H9 (cell line): ENCODE measurements around the gene HEYL. TPM values are rescaled to one million over a fixed set of nuclear protein-coding genes. Genes with fewer than 3 reads are reported as not detected.

Source experiments
- DNase-seq: peaks from one replicate; pipeline ENCODE4 v3.0.0-alpha.2; 2017
- H2AFZ ChIP-seq: one replicate; pipeline ENCODE4 v1.6.1; 2013; ENCODE audit warnings: mild to moderate bottlenecking, low read length, control low read depth, moderate library complexity
- H2AK5ac ChIP-seq: 2 replicates; pipeline ENCODE4 v1.6.1; 2013; ENCODE audit warnings: low read length, control low read depth, mixed read lengths; ENCODE audit not compliant: insufficient read length
- H2BK120ac ChIP-seq: one replicate; pipeline ENCODE4 v1.6.1; 2013; ENCODE audit warnings: low read depth, mild to moderate bottlenecking, low read length, control low read depth, inconsistent platforms; ENCODE audit not compliant: poor library complexity, severe bottlenecking
- H2BK12ac ChIP-seq: 2 replicates; pipeline ENCODE4 v1.6.1; 2013; ENCODE audit warnings: low read length, control low read depth, mixed read lengths, low read depth; ENCODE audit not compliant: insufficient read length
- H2BK15ac ChIP-seq: 2 replicates; pipeline ENCODE4 v1.6.1; 2013; ENCODE audit warnings: low read depth, low read length, control low read depth
- H2BK20ac ChIP-seq: one replicate; pipeline ENCODE4 v1.6.1; 2013; ENCODE audit warnings: low read depth, mild to moderate bottlenecking, low read length, control low read depth, inconsistent platforms; ENCODE audit not compliant: poor library complexity, severe bottlenecking
- H2BK5ac ChIP-seq: 2 replicates; pipeline ENCODE4 v1.6.1; 2013; ENCODE audit warnings: low read length, control low read depth, mixed read lengths; ENCODE audit not compliant: insufficient read length
- H3K14ac ChIP-seq: 2 replicates; pipeline ENCODE4 v1.6.1; 2013; ENCODE audit warnings: low read length, control low read depth; ENCODE audit not compliant: insufficient read depth
- H3K18ac ChIP-seq: 2 replicates; pipeline ENCODE4 v1.6.1; 2013; ENCODE audit warnings: low read depth, mild to moderate bottlenecking, mixed read lengths, low read length, control low read depth; ENCODE audit not compliant: insufficient read length
- H3K23ac ChIP-seq: 2 replicates; pipeline ENCODE4 v1.6.1; 2013; ENCODE audit warnings: low read length, control low read depth, mixed read lengths, low read depth; ENCODE audit not compliant: insufficient read length
- H3K23me2 ChIP-seq: 2 replicates; pipeline ENCODE4 v1.6.1; 2013; ENCODE audit warnings: low read depth, mild to moderate bottlenecking, mixed read lengths, low read length, control low read depth; ENCODE audit not compliant: insufficient read length, poor library complexity, severe bottlenecking
- H3K27ac ChIP-seq: 2 replicates; pipeline ENCODE4 v1.5.1; 2013; ENCODE audit warnings: low read length, control low read depth, mixed read lengths, low read depth; ENCODE audit not compliant: insufficient read length
- H3K27me3 ChIP-seq: 2 replicates; pipeline ENCODE4 v1.6.1; 2013; ENCODE audit warnings: low read length, control low read depth, inconsistent platforms; ENCODE audit not compliant: insufficient read depth
- H3K4ac ChIP-seq: 2 replicates; pipeline ENCODE4 v1.6.1; 2013; ENCODE audit warnings: low read depth, mild to moderate bottlenecking, control low read depth, inconsistent platforms, low read length, moderate library complexity
- H3K4me1 ChIP-seq: 2 replicates; pipeline ENCODE4 v1.6.1; 2013; ENCODE audit warnings: low read length, control low read depth, inconsistent platforms; ENCODE audit not compliant: insufficient read depth
- H3K4me2 ChIP-seq: 2 replicates; pipeline ENCODE4 v1.6.1; 2013; ENCODE audit warnings: low read length, control low read depth, mixed read lengths; ENCODE audit not compliant: insufficient read length, insufficient read depth
- H3K56ac ChIP-seq: 2 replicates; pipeline ENCODE4 v1.6.1; 2013; ENCODE audit warnings: low read depth, mild to moderate bottlenecking, mixed read lengths, low read length, control low read depth; ENCODE audit not compliant: insufficient read length
- H3K79me1 ChIP-seq: 2 replicates; pipeline ENCODE4 v1.6.1; 2013; ENCODE audit warnings: low read depth, mild to moderate bottlenecking, moderate library complexity, low read length, control low read depth, inconsistent platforms; ENCODE audit not compliant: insufficient read depth, poor library complexity, severe bottlenecking
- H3K79me2 ChIP-seq: 2 replicates; pipeline ENCODE4 v1.6.1; 2013; ENCODE audit warnings: low read length, control low read depth, inconsistent platforms; ENCODE audit not compliant: insufficient read depth
- H3K9ac ChIP-seq: 2 replicates; pipeline ENCODE4 v1.6.1; 2013; ENCODE audit warnings: low read length, control low read depth, mixed read lengths; ENCODE audit not compliant: insufficient read length; ENCODE audit errors: extremely low read depth
- H3K9me3 ChIP-seq: one replicate; pipeline ENCODE4 v1.6.1; 2013; ENCODE audit warnings: low read depth, low read length, inconsistent platforms; ENCODE audit not compliant: control insufficient read depth
- H3T11ph ChIP-seq: one replicate; pipeline ENCODE4 v1.6.1; 2013; ENCODE audit warnings: mild to moderate bottlenecking, low read length, control low read depth, inconsistent platforms
- H4K20me1 ChIP-seq: one replicate; pipeline ENCODE4 v1.6.1; 2013; ENCODE audit not compliant: control insufficient read depth, insufficient read length, insufficient read depth
- H4K5ac ChIP-seq: 2 replicates; pipeline ENCODE4 v1.6.1; 2013; ENCODE audit warnings: low read depth, mild to moderate bottlenecking, mixed read lengths, low read length, control low read depth; ENCODE audit not compliant: insufficient read length
- H4K8ac ChIP-seq: replicated peaks from 2 replicates; pipeline ENCODE4 v1.6.1; 2013; ENCODE audit warnings: low read length, control low read depth, mixed read lengths, low read depth; ENCODE audit not compliant: insufficient read length
- H4K91ac ChIP-seq: 2 replicates; pipeline ENCODE4 v1.6.1; 2013; ENCODE audit warnings: low read depth, mild to moderate bottlenecking, moderate library complexity, mixed read lengths, low read length, control low read depth; ENCODE audit not compliant: insufficient read length
- H3K27ac Mint-ChIP-seq, 3 experiments: 2 replicates in 2 of 3; 3 replicates in 1 of 3; pipeline ENCODE4 v1.8.0; 2020 to 2021; ENCODE audit warnings: mixed read lengths in 3 of 3, mild to moderate bottlenecking in 1 of 3, moderate library complexity in 1 of 3
- H3K27me3 Mint-ChIP-seq: 2 replicates; pipeline ENCODE4 v1.8.0; 2021; ENCODE audit warnings: low read depth, mild to moderate bottlenecking, moderate library complexity, mixed read lengths
- H3K36me3 Mint-ChIP-seq, 3 experiments: 2 replicates in 2 of 3; 3 replicates in 1 of 3; pipeline ENCODE4 v1.8.0; 2020 to 2021; ENCODE audit warnings: low read depth in 3 of 3, mixed read lengths in 3 of 3; ENCODE audit not compliant: insufficient read depth in 1 of 3
- H3K4me1 Mint-ChIP-seq, 2 experiments: 2 replicates each; pipeline ENCODE4 v1.8.0; 2020; ENCODE audit warnings: mixed read lengths in 2 of 2
- H3K4me3 Mint-ChIP-seq, 2 experiments: 2 replicates in 1 of 2; 3 replicates in 1 of 2; pipeline ENCODE4 v1.8.0; 2020 to 2021; ENCODE audit warnings: mild to moderate bottlenecking in 2 of 2, mixed read lengths in 2 of 2, moderate library complexity in 1 of 2
- H3K9me3 Mint-ChIP-seq, 2 experiments: 2 replicates in 1 of 2; 3 replicates in 1 of 2; pipeline ENCODE4 v1.8.0; 2020; ENCODE audit warnings: mild to moderate bottlenecking in 2 of 2, mixed read lengths in 2 of 2, moderate library complexity in 1 of 2
- CTCF ChIP-seq: fragments of 200-600 bp; sonication (generic); conservative IDR thresholded peaks from 3 replicates; pipeline ENCODE4 v1.8.0; 2021; ENCODE audit warnings: antibody characterized with exemption, mild to moderate bottlenecking
- WGBS: extraction: QIAGEN DNeasy Blood & Tissue Kit; methylation state at CpG from one replicate; pipeline ENCODE4 v1.1.7; 2013; ENCODE audit warnings: missing lambda C conversion rate, low lambda C conversion rate, mixed read lengths; ENCODE audit not compliant: insufficient read length; ENCODE audit errors: extremely low coverage; 5-methylcytosine and 5-hydroxymethylcytosine counted together
- total RNA-seq: library from RNA; stranded (reverse); gene quantifications from 2 replicates; pipeline ENCODE4 v1.2.1, GENCODE V29; 2021

The HEYL gene
- total RNA-seq, 1 experiment from 2014 or later: 1.9 TPM

DNA sequence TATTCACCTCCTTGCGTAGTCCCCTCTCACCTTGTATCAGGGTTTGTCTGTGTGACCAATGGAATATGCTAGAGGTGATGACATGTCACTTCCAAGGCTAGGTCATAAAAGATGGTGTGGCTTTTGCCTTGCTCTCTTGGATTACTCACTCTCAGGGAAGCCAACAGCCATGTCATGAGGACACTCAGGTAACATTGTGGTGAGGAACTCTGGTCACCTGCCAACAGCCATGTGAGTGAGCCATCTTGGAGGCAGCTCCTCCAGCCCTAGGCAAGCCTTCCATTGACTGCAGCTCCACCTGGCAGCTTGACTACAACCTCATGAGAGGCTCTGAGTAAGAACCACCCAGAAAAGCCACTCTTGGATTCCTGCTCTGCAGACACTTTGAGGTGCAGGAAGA is 11.0 kb upstream of the HEYL start:
- Histone ChIP-seq H3K14ac (no peak overlapping the region), H3K79me2 (no peaks in the 10 kb centered on the region), H3K23me2 (no peaks in the 10 kb centered on the region), H4K5ac (no peak overlapping the region), H4K91ac (no peak overlapping the region), H2BK120ac (no peak overlapping the region), H3K9me3 (no peaks in the 10 kb centered on the region), H3K27me3 (no peaks in the 10 kb centered on the region), H2AFZ (no peak overlapping the region), H4K20me1 (no peaks in the 10 kb centered on the region), H3K23ac (no peak overlapping the region), H3K4me1 (no peaks in the 10 kb centered on the region), H2AK5ac (no peak overlapping the region), H3K4ac (no peak overlapping the region), H2BK20ac (no peak overlapping the region), H3K56ac (no peak overlapping the region), H3T11ph (no peak overlapping the region), H3K79me1 (no peaks in the 10 kb centered on the region), H3K9ac (no peak overlapping the region), H3K4me2 (no peak overlapping the region), H4K8ac (no peak overlapping the region), H3K18ac (no peak overlapping the region), H2BK5ac (no peak overlapping the region), H2BK15ac (no peak overlapping the region), H3K27ac (no peak overlapping the region), H2BK12ac (no peak overlapping the region)
- H3K9me3 Mint-ChIP-seq: no peaks in the 10 kb centered on the region
- TF ChIP-seq CTCF: no peak
- no peaks in the 10 kb centered on the region for H3K36me3 Mint-ChIP-seq
- no peak overlapping the region for H3K27ac Mint-ChIP-seq
- H3K27me3 Mint-ChIP-seq: peaks cover 79% of the 10 kb centered on the region
- no peak overlapping the region for H3K4me3 Mint-ChIP-seq
- peaks cover 8 to 17% of the 10 kb centered on the region in 2 experiments for H3K4me1 Mint-ChIP-seq
- WGBS: no CpG with 5 or more reads among the region's 1 CpG
- DNase-seq: no peak
